Astrocyte of the cerebellum (primary cell): ENCODE results near the gene KMT5C.

ENCODE experiments used
- DNase-seq: peaks from one replicate; pipeline ENCODE4 v3.0.0-alpha.2; 2011; ENCODE audit warnings: low read depth
- H3K4me3 ChIP-seq: 2 replicates; pipeline ENCODE4 v1.5.1; 2011; ENCODE audit warnings: mild to moderate bottlenecking, low read depth, low read length, moderate library complexity
- in situ Hi-C: cut with HindIII; loops from 2 replicates; pipeline ENCODE4 v1.10.0; 2017; ENCODE audit warnings: low sequenced_read_pairs
- TF ChIP-seq, protein P1 (sequence below): IDR thresholded peaks from 2 replicates; pipeline ENCODE4 v1.5.1; 2012; ENCODE audit warnings: low read length, low read depth, moderate library complexity, mild to moderate bottlenecking; ENCODE audit errors: missing control alignments

KMT5C gene

DNA sequence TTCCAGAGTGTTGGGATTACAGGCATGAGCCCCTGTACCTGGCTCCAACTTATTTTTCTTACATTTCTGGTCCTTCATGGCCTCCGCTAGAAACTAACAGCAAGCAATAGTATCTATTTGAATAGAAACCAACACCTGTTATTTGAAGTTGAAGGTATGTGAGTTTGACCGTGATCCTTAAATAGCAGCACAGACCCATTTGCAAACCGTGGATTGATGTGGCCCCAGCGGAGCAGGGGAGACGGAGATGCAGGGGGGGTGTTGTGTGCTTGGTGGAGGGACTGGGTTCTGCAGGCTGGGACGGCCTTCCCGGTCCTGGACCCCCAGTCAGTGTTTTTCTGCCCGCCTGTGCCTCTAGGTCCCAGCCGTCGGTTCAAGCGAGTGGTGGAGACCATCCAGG is 31.4 kb upstream of the KMT5C start:
- no peak overlapping the region for H3K4me3 ChIP-seq
- in situ Hi-C loops = no loop called here
- no peak for DNase-seq
- TF ChIP-seq, protein P1, sequence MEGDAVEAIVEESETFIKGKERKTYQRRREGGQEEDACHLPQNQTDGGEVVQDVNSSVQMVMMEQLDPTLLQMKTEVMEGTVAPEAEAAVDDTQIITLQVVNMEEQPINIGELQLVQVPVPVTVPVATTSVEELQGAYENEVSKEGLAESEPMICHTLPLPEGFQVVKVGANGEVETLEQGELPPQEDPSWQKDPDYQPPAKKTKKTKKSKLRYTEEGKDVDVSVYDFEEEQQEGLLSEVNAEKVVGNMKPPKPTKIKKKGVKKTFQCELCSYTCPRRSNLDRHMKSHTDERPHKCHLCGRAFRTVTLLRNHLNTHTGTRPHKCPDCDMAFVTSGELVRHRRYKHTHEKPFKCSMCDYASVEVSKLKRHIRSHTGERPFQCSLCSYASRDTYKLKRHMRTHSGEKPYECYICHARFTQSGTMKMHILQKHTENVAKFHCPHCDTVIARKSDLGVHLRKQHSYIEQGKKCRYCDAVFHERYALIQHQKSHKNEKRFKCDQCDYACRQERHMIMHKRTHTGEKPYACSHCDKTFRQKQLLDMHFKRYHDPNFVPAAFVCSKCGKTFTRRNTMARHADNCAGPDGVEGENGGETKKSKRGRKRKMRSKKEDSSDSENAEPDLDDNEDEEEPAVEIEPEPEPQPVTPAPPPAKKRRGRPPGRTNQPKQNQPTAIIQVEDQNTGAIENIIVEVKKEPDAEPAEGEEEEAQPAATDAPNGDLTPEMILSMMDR = no peak

DNA sequence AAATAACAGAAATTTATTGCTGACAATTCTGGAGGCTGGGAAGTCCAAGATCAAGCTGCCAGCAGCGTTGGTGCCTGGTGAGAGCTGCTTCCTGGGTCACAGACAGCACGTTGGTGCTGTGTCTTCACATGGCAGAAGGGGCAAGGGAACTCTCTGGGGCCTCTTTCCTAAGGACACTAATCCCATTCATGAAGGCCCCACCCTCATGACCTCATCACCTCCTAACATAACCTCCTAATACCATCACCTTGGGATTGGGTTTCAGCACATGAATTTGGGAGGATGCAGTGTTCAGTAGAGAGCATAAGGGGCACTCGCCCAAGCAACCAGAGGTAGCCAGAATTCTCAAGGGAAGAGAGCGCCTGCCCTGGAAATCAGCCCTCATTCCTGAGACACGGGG is 30.2 kb upstream of the KMT5C start:
- in situ Hi-C loops = no loop called here
- TF ChIP-seq, protein P1 = no peak
- DNase-seq = no peak

DNA sequence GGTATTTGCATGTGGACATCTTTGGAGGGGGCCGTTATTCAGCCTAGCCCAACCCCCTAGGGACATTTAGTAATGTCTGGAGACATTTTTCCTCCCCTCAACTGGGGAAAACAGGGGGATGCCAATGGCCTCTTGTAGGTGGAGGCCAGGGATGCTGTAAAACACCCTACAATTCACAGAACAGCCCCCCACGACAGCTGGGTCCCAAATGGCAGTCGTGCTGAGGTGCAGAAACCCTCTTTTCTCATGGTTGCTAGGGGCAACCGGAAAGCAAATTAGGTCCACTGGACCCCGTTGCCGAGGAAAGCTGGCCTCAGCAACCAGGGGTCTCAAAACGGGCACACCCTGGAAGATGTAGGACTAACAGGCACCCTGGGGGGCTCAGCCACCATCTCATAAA is 29.2 kb upstream of the KMT5C start:
- in situ Hi-C loops = no loop called here
- TF ChIP-seq, protein P1 = no peak
- no peak overlapping the region for H3K4me3 ChIP-seq
- DNase-seq = no peak

More for the DNA sequence above, 30.2 kb upstream of the KMT5C start:
- no peak overlapping the region for H3K4me3 ChIP-seq

DNA sequence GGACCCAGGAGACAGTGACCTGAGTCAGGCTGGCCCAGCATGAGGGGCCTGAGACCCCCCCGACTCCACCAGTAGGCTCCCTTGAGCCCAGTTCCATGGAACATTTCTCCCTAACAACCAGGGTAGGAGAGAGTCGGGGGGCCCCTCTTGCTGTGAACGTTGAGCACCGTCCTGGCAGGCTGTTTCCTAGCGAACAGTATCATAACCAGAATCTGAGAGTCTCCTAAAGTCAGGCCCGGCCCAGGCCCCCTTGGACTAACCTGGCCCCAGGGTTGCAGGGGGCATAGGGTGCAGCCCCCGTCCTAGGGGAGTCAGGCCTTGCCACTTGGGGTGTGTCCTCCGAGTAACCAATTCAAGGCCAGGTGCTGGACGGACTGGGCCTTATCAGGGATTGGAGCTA is 28.3 kb upstream of the KMT5C start:
- no peak for DNase-seq
- in situ Hi-C loops = no loop called here
- H3K4me3 ChIP-seq = no peak overlapping the region
- TF ChIP-seq, protein P1 = no peak

DNA sequence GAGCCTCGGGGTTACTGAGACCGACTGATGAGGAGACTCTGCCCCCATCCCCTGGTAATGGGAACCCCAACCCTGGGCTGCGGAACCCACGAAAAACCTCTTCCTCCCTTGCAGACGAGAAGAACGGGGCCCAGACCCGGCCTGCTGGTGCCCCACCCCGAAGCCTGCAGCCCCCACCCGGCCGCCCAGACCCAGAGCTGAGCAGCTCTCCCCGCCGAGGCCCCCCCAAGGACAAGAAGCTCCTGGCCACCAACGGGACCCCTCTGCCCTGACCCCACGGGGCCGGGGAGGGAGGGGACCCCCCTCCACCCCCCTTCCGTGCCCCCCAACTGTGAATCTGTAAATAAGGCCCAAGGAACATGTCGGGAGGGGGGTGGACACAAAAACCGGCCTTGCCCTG is 27.9 kb upstream of the KMT5C start:
- TF ChIP-seq, protein P1 = no peak
- DNase-seq = no peak
- in situ Hi-C loops = no loop called here
- no peak overlapping the region for H3K4me3 ChIP-seq

DNA sequence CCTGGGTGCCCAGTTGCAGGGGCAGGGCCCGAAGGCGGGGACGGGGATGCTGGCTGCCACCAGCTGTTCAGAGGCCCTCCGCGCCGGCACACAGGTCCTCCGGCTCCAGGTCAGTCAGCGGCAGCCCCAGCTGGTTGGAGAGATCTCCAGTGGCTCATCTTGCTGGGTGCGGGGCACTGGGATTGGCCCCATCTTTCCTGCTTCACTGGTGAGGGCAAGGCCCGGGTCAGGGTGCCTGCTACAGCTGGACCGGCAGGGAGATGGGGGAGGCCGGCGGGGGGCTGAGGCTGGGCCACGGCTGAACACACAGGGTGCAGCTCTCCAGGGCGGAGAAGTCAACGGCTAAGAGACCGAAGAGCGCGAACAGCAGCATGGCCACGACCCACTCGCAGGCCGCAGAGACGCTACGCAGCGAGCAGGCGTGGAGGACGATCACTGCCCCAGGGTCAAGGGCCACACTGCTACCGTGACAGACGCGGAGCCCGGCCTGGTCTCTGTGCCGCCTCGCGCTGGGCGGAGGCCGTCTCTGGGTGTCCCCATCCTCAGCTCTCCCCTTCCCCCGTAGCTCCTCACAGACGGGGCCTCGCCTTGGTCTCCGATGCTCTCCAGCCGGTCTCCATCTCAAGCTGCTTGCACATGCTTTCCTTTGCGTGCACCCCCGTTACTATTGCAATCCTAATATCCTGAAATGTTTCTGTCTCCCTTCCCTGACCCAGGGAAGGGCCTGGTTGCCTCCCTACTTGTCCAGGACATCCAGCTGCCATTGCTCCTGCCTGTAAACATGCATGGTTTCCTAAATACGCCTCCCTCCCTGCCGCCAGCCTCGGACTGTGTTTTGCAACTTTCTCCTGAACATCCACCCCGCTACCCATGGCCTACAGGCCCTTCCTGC is 26.8 kb upstream of the KMT5C start:
- in situ Hi-C loops = no loop called here
- H3K4me3 ChIP-seq = no peak overlapping the region
- TF ChIP-seq, protein P1 = no peak
- DNase-seq = no peak
